Testis (tissue), 2 donors: ENCODE measurements around the gene CD151.

Experiments
- CTCF ChIP-seq, 3 experiments: fragments of 450-650 bp in 2 of 3; fragments of 200-600 bp in 1 of 3; sonication (generic) in 1 of 3; IDR thresholded peaks; one replicate each; pipeline ENCODE4 v1.5.1; 2016 to 2019; ENCODE audit warnings: antibody characterized with exemption in 3 of 3, mild to moderate bottlenecking in 2 of 3, moderate library complexity in 1 of 3
- POLR2A ChIP-seq: fragments of 450-650 bp; IDR thresholded peaks from one replicate; pipeline ENCODE4 v1.6.1; 2017; ENCODE audit warnings: antibody characterized with exemption, mild to moderate bottlenecking, moderate library complexity

GRCh38 chr11:884578-885070, 51.9 kb downstream of the CD151 start:
- TF ChIP-seq POLR2A (no peak), CTCF (IDR thresholded peaks at IDR 0.05) (no peak)
